HG03460 (cell line): ENCODE measurements around the gene CD248.
A peak's percentile ranks its signal among the peaks of the same experiment; 100 is the strongest.

Source experiments
- ATAC-seq: cut with Tn5 transposase; IDR thresholded peaks from one replicate; pipeline ENCODE4 v1.9.1; 2021; ENCODE audit not compliant: unreplicated experiment

CD248 gene

GRCh38 chr11:66289548-66290329, 27.1 kb downstream of the CD248 start:
- ATAC-seq: peak; percentile 38

GRCh38 chr11:66288671-66289547, 27.9 kb downstream of the CD248 start, which contains the start of gene YIF1A:
Gene YIF1A, minus strand, starts transcription at chr11:66289143. Its CDS starts 158 bp downstream, at chr11:66288985.
- peak; percentile 90 for ATAC-seq

- ATAC-seq: no peak
These were observed 28.8 kb downstream of the CD248 start for GRCh38 chr11:66287889-66288670.

- ATAC-seq: no peak
These were observed 29.5 kb downstream of the CD248 start for GRCh38 chr11:66287211-66287888.

- no peak for ATAC-seq
These were observed 30.1 kb downstream of the CD248 start for GRCh38 chr11:66286699-66287098.

GRCh38 chr11:66285250-66285947, 31.4 kb downstream of the CD248 start:
- ATAC-seq: no peak

- no peak for ATAC-seq
These were observed 32.2 kb downstream of the CD248 start for GRCh38 chr11:66284526-66285078.

- no peak for ATAC-seq
These were observed 33.3 kb downstream of the CD248 start for GRCh38 chr11:66283461-66284105.

- no peak for ATAC-seq
These were observed 34.1 kb downstream of the CD248 start for GRCh38 chr11:66282468-66283455.

- ATAC-seq: no peak
These were observed 34.9 kb downstream of the CD248 start for GRCh38 chr11:66281776-66282467.

GRCh38 chr11:66281001-66281400, 35.8 kb downstream of the CD248 start:
- ATAC-seq: no peak

- no peak for ATAC-seq
These were observed 36.4 kb downstream of the CD248 start for GRCh38 chr11:66280428-66280827.

GRCh38 chr11:66279092-66279734, 37.6 kb downstream of the CD248 start:
- ATAC-seq: no peak

GRCh38 chr11:66278363-66279091, 38.3 kb downstream of the CD248 start:
- ATAC-seq: no peak

GRCh38 chr11:66277471-66278362, 39.1 kb downstream of the CD248 start, which contains the start of gene CNIH2:
Gene CNIH2, plus strand, starts transcription at chr11:66278175. Its CDS starts 282 bp downstream, at chr11:66278457.
- ATAC-seq: no peak
